IPS-NIHi7 (cell line): ENCODE data around the gene PRKCZ.

Source experiments
- DNase-seq: peaks from one replicate; pipeline ENCODE4 v3.0.0; 2012; ENCODE audit warnings: mixed read lengths; ENCODE audit errors: extremely low spot score

PRKCZ gene

GRCh38 chr1:2193514-2194281 lies 143.5 kb downstream of the PRKCZ start:
- DNase-seq: no peak

GRCh38 chr1:2194319-2194897 lies 144.2 kb downstream of the PRKCZ start, which contains the start of gene FAAP20:
FAAP20 (minus strand) TSS chr1:2194772; CDS start chr1:2194749, 23 bp downstream.
- peak; percentile 75 for DNase-seq

- peak; percentile 90 for DNase-seq
Observed at GRCh38 chr1:2194898-2195673, 144.9 kb downstream of the PRKCZ start.

GRCh38 chr1:2195785-2196184 lies 145.6 kb downstream of the PRKCZ start:
- no peak for DNase-seq

GRCh38 chr1:2196901-2197638 lies 146.9 kb downstream of the PRKCZ start:
- no peak for DNase-seq

GRCh38 chr1:2197707-2198165 lies 147.5 kb downstream of the PRKCZ start:
- DNase-seq: no peak

GRCh38 chr1:2198571-2198970 lies 148.4 kb downstream of the PRKCZ start:
- no peak for DNase-seq

GRCh38 chr1:2199042-2199810 lies 149.0 kb downstream of the PRKCZ start:
- DNase-seq: peak; percentile 82

- no peak for DNase-seq
Observed at GRCh38 chr1:2200308-2200943, 150.2 kb downstream of the PRKCZ start.

- no peak for DNase-seq
Observed at GRCh38 chr1:2201062-2201461, 150.9 kb downstream of the PRKCZ start.

GRCh38 chr1:2202008-2202575 lies 151.9 kb downstream of the PRKCZ start:
- DNase-seq: no peak

GRCh38 chr1:2202843-2203601 lies 152.8 kb downstream of the PRKCZ start:
- no peak for DNase-seq

GRCh38 chr1:2203671-2204414 lies 153.6 kb downstream of the PRKCZ start:
- DNase-seq: no peak

- DNase-seq: peak; percentile 96
Observed at GRCh38 chr1:2204415-2205190, 154.4 kb downstream of the PRKCZ start.

- peak; percentile 94 for DNase-seq
Observed at GRCh38 chr1:2205191-2205952, 155.2 kb downstream of the PRKCZ start.

GRCh38 chr1:2206813-2207487 lies 156.7 kb downstream of the PRKCZ start:
- no peak for DNase-seq
